ENCODE data around the gene AFF3. TPM values are rescaled to one million over a fixed set of nuclear protein-coding genes. Genes with fewer than 3 reads are reported as not detected.

Gene AFF3
- total and polyA plus RNA-seq, 10 donors = 6.0 to 92.2 (median 64.0) TPM

DNA sequence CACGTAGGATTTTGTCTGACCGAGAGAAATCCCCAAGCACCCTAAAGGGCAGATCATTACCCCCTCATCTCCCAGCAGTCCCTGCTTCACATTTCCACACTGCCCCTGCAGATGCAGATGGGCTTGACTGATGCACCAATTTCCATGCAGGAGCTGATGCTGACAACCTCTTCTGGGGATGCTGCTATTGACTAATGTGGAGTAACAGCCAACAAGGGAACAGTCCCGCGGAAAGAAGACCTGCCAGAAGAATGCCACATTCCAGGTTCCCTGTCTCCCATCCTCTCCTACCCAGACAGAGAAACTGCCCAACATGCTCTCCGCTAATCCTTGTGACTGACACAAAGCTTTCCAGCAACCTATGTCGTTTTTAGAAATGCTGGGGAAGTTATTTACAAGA is 91.7 kb downstream of the AFF3 start:
- Histone ChIP-seq H3K36me3 (peaks cover 0 to 26% (median 0%) of the 10 kb centered on the region in 6 donors), H3K27ac (no peak overlapping the region), H3K27me3 (replicated peaks in 1 of 7) (no peaks in the 10 kb centered on the region), H3K4me3 (no peak overlapping the region), H3K4me1 (peaks cover 0 to 8% (median 0%) of the 10 kb centered on the region in 6 donors), H3K9me3 (no peaks in the 10 kb centered on the region)
- DNase-seq = no peak
- 78 to 93% (median 89%) methylated on average over 6 of the region's 6 CpGs for WGBS, 5 donors
- TF ChIP-seq POLR2A (IDR thresholded peaks at IDR 0.05) (no peak), POLR2AphosphoS5 (IDR thresholded peaks at IDR 0.05) (no peak)
- TF ChIP-seq, protein P1, sequence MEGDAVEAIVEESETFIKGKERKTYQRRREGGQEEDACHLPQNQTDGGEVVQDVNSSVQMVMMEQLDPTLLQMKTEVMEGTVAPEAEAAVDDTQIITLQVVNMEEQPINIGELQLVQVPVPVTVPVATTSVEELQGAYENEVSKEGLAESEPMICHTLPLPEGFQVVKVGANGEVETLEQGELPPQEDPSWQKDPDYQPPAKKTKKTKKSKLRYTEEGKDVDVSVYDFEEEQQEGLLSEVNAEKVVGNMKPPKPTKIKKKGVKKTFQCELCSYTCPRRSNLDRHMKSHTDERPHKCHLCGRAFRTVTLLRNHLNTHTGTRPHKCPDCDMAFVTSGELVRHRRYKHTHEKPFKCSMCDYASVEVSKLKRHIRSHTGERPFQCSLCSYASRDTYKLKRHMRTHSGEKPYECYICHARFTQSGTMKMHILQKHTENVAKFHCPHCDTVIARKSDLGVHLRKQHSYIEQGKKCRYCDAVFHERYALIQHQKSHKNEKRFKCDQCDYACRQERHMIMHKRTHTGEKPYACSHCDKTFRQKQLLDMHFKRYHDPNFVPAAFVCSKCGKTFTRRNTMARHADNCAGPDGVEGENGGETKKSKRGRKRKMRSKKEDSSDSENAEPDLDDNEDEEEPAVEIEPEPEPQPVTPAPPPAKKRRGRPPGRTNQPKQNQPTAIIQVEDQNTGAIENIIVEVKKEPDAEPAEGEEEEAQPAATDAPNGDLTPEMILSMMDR (IDR thresholded peaks at IDR 0.05 in 8 of 11, conservative IDR thresholded peaks at IDR 0.05 in 3 of 11) = no peak
- intact Hi-C loops (cut with DNase I; ENCODE audit: low total_unique reads) = no loop called here

DNA sequence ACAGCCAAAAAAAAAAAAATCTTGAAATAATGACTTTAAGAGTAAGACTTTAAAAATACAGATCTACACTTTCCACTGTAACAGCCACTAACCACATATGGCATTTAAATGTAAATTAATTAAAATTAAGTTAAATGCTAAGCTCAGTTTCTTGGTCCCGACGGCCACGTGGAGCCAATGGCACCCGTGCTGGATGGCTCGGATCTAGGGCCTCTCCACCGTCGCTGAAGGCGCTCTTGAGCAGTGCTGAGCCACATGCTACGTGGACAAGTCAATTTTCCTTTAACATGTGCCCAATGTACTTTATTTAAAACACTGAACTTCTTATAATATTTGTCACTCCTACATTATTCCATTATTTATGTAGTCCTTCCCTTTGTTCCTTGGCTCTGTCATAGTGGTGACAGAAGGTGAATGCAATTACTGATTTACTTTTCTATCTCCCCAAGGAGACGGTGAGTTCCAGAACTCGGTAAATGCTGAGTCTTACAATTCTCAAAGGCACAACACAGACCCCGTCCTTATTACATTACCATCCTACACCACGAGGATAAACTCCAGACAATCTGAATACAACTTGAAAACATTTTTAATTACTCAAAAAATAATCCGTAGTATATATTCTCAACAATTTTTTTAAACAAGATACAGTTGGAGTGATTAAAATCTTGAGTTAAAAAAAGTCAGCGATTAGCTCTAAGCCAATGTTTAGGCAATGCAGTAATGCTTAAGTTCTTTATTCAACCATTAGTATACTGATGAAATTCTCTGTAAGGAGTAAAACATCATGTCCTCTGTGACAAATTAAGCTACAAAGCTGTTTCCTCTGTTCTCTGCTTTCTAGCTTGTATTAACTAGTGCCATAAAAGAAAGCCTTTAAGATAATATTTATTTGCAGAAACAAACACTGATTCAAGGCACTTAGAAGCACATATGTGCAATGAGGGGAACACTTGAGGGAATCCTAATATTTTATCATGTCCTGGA is 95.1 kb downstream of the AFF3 start:
- intact Hi-C loops (cut with DNase I; ENCODE audit: low total_unique reads) = no loop called here
- no peak overlapping the region for H3K27ac ChIP-seq
- TF ChIP-seq, protein P1 (IDR thresholded peaks at IDR 0.05 in 8 of 11, conservative IDR thresholded peaks at IDR 0.05 in 3 of 11) = no peak
- TF ChIP-seq POLR2A (IDR thresholded peaks at IDR 0.05) (no peak), POLR2AphosphoS5 (IDR thresholded peaks at IDR 0.05) (no peak)
- H3K27me3 ChIP-seq (replicated peaks in 1 of 7) = no peaks in the 10 kb centered on the region
- WGBS, 5 donors = 89 to 93% (median 92%) methylated on average over 15 of the region's 15 CpGs
- H3K36me3 ChIP-seq = peaks cover 0 to 10% (median 0%) of the 10 kb centered on the region in 6 donors
- DNase-seq = no peak
- H3K4me1 ChIP-seq = peaks cover 0 to 13% (median 0%) of the 10 kb centered on the region in 6 donors
- no peak overlapping the region for H3K4me3 ChIP-seq
- no peaks in the 10 kb centered on the region for H3K9me3 ChIP-seq

DNA sequence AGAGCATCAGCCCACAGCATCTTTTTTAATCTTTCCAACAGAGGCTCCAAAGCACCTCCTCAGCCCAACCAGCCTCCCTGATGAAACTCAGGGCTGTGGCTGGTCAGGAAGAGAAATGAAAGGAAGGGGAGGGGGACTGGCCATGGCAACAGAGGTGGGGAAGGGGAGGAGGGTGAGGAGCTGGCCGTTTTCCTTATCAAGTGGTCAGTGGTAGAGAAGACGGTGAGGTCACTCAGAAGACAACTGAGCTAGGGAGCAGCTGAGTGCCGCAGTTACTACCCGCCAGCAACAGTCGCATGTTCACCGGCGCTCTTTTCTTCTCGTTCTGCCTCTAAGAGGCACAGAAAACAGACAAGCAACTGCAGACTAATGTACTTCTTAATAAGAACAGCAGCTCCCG is 97.4 kb downstream of the AFF3 start:
- TF ChIP-seq, protein P1 (IDR thresholded peaks at IDR 0.05 in 8 of 11, conservative IDR thresholded peaks at IDR 0.05 in 3 of 11) = no peak
- no peak for TF ChIP-seq POLR2AphosphoS5 (IDR thresholded peaks at IDR 0.05)
- Histone ChIP-seq H3K27me3 (replicated peaks in 1 of 7) (no peaks in the 10 kb centered on the region), H3K9me3 (no peaks in the 10 kb centered on the region), H3K27ac (no peak overlapping the region), H3K4me1 (peaks cover 0 to 14% (median 0%) of the 10 kb centered on the region in 6 donors), H3K36me3 (no peaks in the 10 kb centered on the region), H3K4me3 (no peak overlapping the region)
- WGBS, 5 donors = 80 to 89% (median 85%) methylated on average over 9 of the region's 9 CpGs
- intact Hi-C loops (cut with DNase I; ENCODE audit: low total_unique reads) = no loop called here
- no peak for DNase-seq

DNA sequence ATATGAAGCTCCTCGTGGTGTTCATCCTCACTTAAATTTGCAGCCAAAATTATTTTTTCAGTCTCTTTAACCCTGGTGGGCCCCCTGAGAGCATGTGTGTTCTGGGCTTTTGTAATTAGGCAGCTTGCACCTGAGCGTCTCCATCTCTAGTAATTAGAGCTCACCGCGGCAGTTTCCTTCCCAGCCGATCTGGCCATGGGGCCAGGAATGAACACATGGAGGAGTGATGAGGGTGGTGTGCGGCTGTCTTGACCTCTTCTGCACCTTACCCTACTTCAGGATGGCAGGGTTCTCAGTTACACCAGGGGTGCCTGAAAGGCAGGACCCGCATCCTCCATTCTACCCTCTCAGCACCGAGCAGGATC is 98.5 kb downstream of the AFF3 start:
- DNase-seq = no peak
- Histone ChIP-seq H3K4me1 (peaks cover 0 to 14% (median 0%) of the 10 kb centered on the region in 6 donors), H3K36me3 (no peaks in the 10 kb centered on the region), H3K9me3 (no peaks in the 10 kb centered on the region), H3K27me3 (replicated peaks in 1 of 7) (no peaks in the 10 kb centered on the region), H3K27ac (no peak overlapping the region), H3K4me3 (no peak overlapping the region)
- TF ChIP-seq POLR2A (IDR thresholded peaks at IDR 0.05) = no peak
- TF ChIP-seq POLR2AphosphoS5 (IDR thresholded peaks at IDR 0.05) = no peak
- TF ChIP-seq, protein P1 (IDR thresholded peaks at IDR 0.05 in 8 of 11, conservative IDR thresholded peaks at IDR 0.05 in 3 of 11) = no peak
- WGBS, 5 donors = 84 to 94% (median 90%) methylated on average over 8 of the region's 8 CpGs
- intact Hi-C loops (cut with DNase I; ENCODE audit: low total_unique reads) = no loop called here

Measured in spleen (tissue), 11 donors.